OCI-LY1 (cell line): ENCODE measurements around the gene SLC16A6.
"Not testable (repeated sequence)": the region's sequence is repeated elsewhere in the genome, so short reads cannot be mapped to it uniquely, and the experiment has no call there.

ENCODE experiments used
- H2AFZ ChIP-seq: fragments of 200-600 bp; sonication (generic), shearing (Covaris generic); 2 replicates; pipeline ENCODE4 v1.6.0; 2014; ENCODE audit warnings: antibody characterized with exemption, mild to moderate bottlenecking, low read length
- H3F3A ChIP-seq: fragments of 200-600 bp; sonication (generic), shearing (Covaris generic); 2 replicates; pipeline ENCODE4 v1.6.0; 2014; ENCODE audit warnings: mild to moderate bottlenecking, antibody characterized with exemption, low read length, moderate library complexity; ENCODE audit not compliant: insufficient read depth
- H3K27ac ChIP-seq: fragments of 200-600 bp; sonication (generic); 2 replicates; pipeline ENCODE4 v1.5.1; 2014; ENCODE audit warnings: low read length, mixed run types, mild to moderate bottlenecking, low read depth; ENCODE audit not compliant: poor library complexity, severe bottlenecking
- H3K27me3 ChIP-seq: fragments of 200-600 bp; sonication (generic); 2 replicates; pipeline ENCODE4 v1.6.0; 2014; ENCODE audit warnings: antibody characterized with exemption, mild to moderate bottlenecking, low read length, moderate library complexity; ENCODE audit not compliant: insufficient read depth
- H3K36me3 ChIP-seq: fragments of 200-600 bp; sonication (generic); 2 replicates; pipeline ENCODE4 v1.6.1; 2014; ENCODE audit warnings: mild to moderate bottlenecking, antibody characterized with exemption, low read length, moderate library complexity, mixed read lengths; ENCODE audit not compliant: insufficient read depth
- H3K4me1 ChIP-seq: fragments of 200-600 bp; sonication (generic); 2 replicates; pipeline ENCODE4 v1.5.1; 2014; ENCODE audit warnings: mild to moderate bottlenecking, low read length, moderate library complexity; ENCODE audit not compliant: insufficient read depth, severe bottlenecking
- H3K4me2 ChIP-seq: fragments of 200-600 bp; sonication (generic), shearing (Covaris generic); 2 replicates; pipeline ENCODE4 v1.6.1; 2014; ENCODE audit warnings: low read length
- H3K4me3 ChIP-seq: fragments of 200-600 bp; sonication (generic); 2 replicates; pipeline ENCODE4 v1.5.1; 2014; ENCODE audit warnings: low read length, low read depth, mild to moderate bottlenecking, mixed read lengths; ENCODE audit not compliant: poor library complexity, severe bottlenecking
- H3K79me2 ChIP-seq: fragments of 200-600 bp; shearing (Covaris generic); 2 replicates; pipeline ENCODE4 v1.6.1; 2016; ENCODE audit warnings: mixed run types, low read length, mixed read lengths; ENCODE audit not compliant: insufficient read depth
- H3K9ac ChIP-seq: fragments of 200-600 bp; sonication (generic), shearing (Covaris generic); 2 replicates; pipeline ENCODE4 v1.6.1; 2014; ENCODE audit warnings: mild to moderate bottlenecking, low read length, mixed read lengths
- H3K9me2 ChIP-seq: fragments of 200-600 bp; sonication (generic), shearing (Covaris generic); 2 replicates; pipeline ENCODE4 v1.6.1; 2014; ENCODE audit warnings: low read depth, mild to moderate bottlenecking, low read length, mixed read lengths
- H3K9me3 ChIP-seq: fragments of 200-600 bp; shearing (Covaris generic); 2 replicates; pipeline ENCODE4 v1.6.1; 2014; ENCODE audit warnings: low read length, mixed read lengths
- H4K20me1 ChIP-seq: fragments of 200-600 bp; sonication (generic), shearing (Covaris generic); 2 replicates; pipeline ENCODE4 v1.6.0; 2016; ENCODE audit warnings: mild to moderate bottlenecking, low read length; ENCODE audit not compliant: insufficient read depth
- CTCF ChIP-seq: fragments of 200-600 bp; sonication (generic), shearing (Covaris generic); IDR thresholded peaks from 2 replicates; pipeline ENCODE4 v1.5.1; 2017; ENCODE audit warnings: mild to moderate bottlenecking, antibody characterized with exemption, low read length, moderate library complexity, mixed read lengths
- EZH2 ChIP-seq: fragments of 200-600 bp; sonication (generic), shearing (Covaris generic); IDR thresholded peaks from 2 replicates; pipeline ENCODE4 v1.8.0; 2017; ENCODE audit warnings: borderline replicate concordance, mixed run types, mild to moderate bottlenecking, antibody characterized with exemption, low read length, moderate library complexity, mixed read lengths

The SLC16A6 gene

GRCh38 chr17:68288375-68288774 is 2.6 kb downstream of the SLC16A6 start:
- Histone ChIP-seq H3F3A (0 out of 2 replicates have a peak, but pooled peaks cover 7% of the 10 kb centered on the region), H3K27ac (peak overlapping the region; percentile 98), H3K4me2 (peak overlapping the region; percentile 81), H4K20me1 (no peaks in the 10 kb centered on the region), H3K9me2 (no peaks in the 10 kb centered on the region), H3K36me3 (peaks cover 56% of the 10 kb centered on the region), H2AFZ (no peak overlapping the region), H3K79me2 (peaks cover 75% of the 10 kb centered on the region), H3K9me3 (no peaks in the 10 kb centered on the region), H3K9ac (peak overlapping the region; percentile 100), H3K27me3 (no peaks in the 10 kb centered on the region), H3K4me3 (peak overlapping the region; percentile 99), H3K4me1 (peaks cover 54% of the 10 kb centered on the region)
- TF ChIP-seq CTCF (no peak), EZH2 (no peak)

GRCh38 chr17:68281965-68282364 is 9.0 kb downstream of the SLC16A6 start:
- H3K9ac ChIP-seq, H2AFZ ChIP-seq, H3K27ac ChIP-seq, H4K20me1 ChIP-seq, H3K9me3 ChIP-seq, H3K9me2 ChIP-seq, H3K4me2 ChIP-seq, H3K4me3 ChIP-seq, H3F3A ChIP-seq, H3K27me3 ChIP-seq: not testable (repeated sequence)
- Histone ChIP-seq H3K36me3 (peaks cover 93% of the 10 kb centered on the region), H3K4me1 (peaks cover 16% of the 10 kb centered on the region), H3K79me2 (peaks cover 81% of the 10 kb centered on the region)

GRCh38 chr17:68277807-68278206 is 13.1 kb downstream of the SLC16A6 start:
- H3K9me3 ChIP-seq, result no peaks in the 10 kb centered on the region
- H3K4me2 ChIP-seq, result no peak overlapping the region
- no peak for TF ChIP-seq EZH2
- TF ChIP-seq CTCF, result no peak
- no peak overlapping the region for H3K27ac ChIP-seq
- H3F3A ChIP-seq, result no peaks in the 10 kb centered on the region
- no peak overlapping the region for H2AFZ ChIP-seq
- peaks cover 96% of the 10 kb centered on the region for H3K36me3 ChIP-seq
- no peak overlapping the region for H3K9ac ChIP-seq
- H3K79me2 ChIP-seq, result peaks cover 40% of the 10 kb centered on the region
- no peak overlapping the region for H3K4me3 ChIP-seq
- no peaks in the 10 kb centered on the region for H3K27me3 ChIP-seq
- no peaks in the 10 kb centered on the region for H3K4me1 ChIP-seq
- H4K20me1 ChIP-seq, result no peaks in the 10 kb centered on the region
- no peaks in the 10 kb centered on the region for H3K9me2 ChIP-seq

GRCh38 chr17:68276339-68276738 is 14.6 kb downstream of the SLC16A6 start:
- H2AFZ ChIP-seq, H3K9me3 ChIP-seq, H3K9ac ChIP-seq, H3K27me3 ChIP-seq, H3K27ac ChIP-seq, H3K4me2 ChIP-seq, H4K20me1 ChIP-seq, H3F3A ChIP-seq, H3K4me3 ChIP-seq, H3K4me1 ChIP-seq, H3K9me2 ChIP-seq: not testable (repeated sequence)
- peaks cover 34% of the 10 kb centered on the region for H3K79me2 ChIP-seq
- H3K36me3 ChIP-seq, result peaks cover 98% of the 10 kb centered on the region
